B cell (primary cell): Measurements from ENCODE around the gene PCSK6. TPM values are rescaled to one million over a fixed set of nuclear protein-coding genes. Genes with fewer than 3 reads are reported as not detected.

ENCODE experiments used
- ATAC-seq: fragments of 200-7000 bp; cut with Tn5 transposase; one replicate; pipeline ENCODE4 v1.10.0; 2021; ENCODE audit warnings: low read depth, mild to moderate bottlenecking, moderate number of reproducible peaks, moderate library complexity
- CTCF ChIA-PET: fragments of 350-600 bp; sonication (Branson Sonifier 250); formaldehyde crosslinking; loops from one replicate; lab custom pipeline; 2021; ENCODE audit warnings: antibody characterized with exemption, inconsistent platforms; lab: Charles Lee
- POLR2A ChIA-PET: fragments of 350-600 bp; sonication (Branson Sonifier 250); formaldehyde crosslinking; loops from one replicate; lab custom pipeline; 2021; ENCODE audit warnings: antibody characterized with exemption; lab: Charles Lee
- DNase-seq: peaks from one replicate; pipeline ENCODE4 v3.0.0; 2013
- H2AFZ ChIP-seq: 2 replicates; pipeline ENCODE4 v1.6.1; 2012; ENCODE audit warnings: mild to moderate bottlenecking, low read depth, low read length; ENCODE audit not compliant: insufficient read depth, poor library complexity, severe bottlenecking
- H3K27ac ChIP-seq, 2 donors: 1 replicate in 1 of 2; 2 replicates in 1 of 2; pipeline ENCODE4 v1.5.1; 2012 to 2013; ENCODE audit warnings: low read length in 2 of 2, mild to moderate bottlenecking in 2 of 2, moderate library complexity in 1 of 2
- H3K27me3 ChIP-seq, 4 experiments: fragments of 200-600 bp in 1 of 4; sonication (generic) in 1 of 4; replicated peaks in 1 of 4; 1 replicate in 2 of 4; 2 replicates in 2 of 4; pipeline versions ENCODE4 v1.6.1 to v1.7.0; 2013 to 2016; ENCODE audit warnings: low read length in 3 of 4, mild to moderate bottlenecking in 2 of 4, mixed read lengths in 1 of 4, moderate library complexity in 1 of 4; ENCODE audit not compliant: insufficient read depth in 4 of 4, control insufficient read depth in 3 of 4; ENCODE audit errors: control extremely low read depth in 1 of 4
- H3K36me3 ChIP-seq, 2 experiments: replicated peaks in 1 of 2; 1 replicate in 1 of 2; 2 replicates in 1 of 2; pipeline versions ENCODE4 v1.6.1 to v1.7.1; 2013; ENCODE audit warnings: low read length in 1 of 2; ENCODE audit not compliant: insufficient read depth in 2 of 2, control insufficient read depth in 1 of 2; ENCODE audit errors: control extremely low read depth in 1 of 2, extremely low read depth in 1 of 2
- H3K4me1 ChIP-seq, 2 donors: fragments of 200-600 bp in 1 of 2; sonication (generic) in 1 of 2; 1 replicate in 1 of 2; 2 replicates in 1 of 2; pipeline versions ENCODE4 v1.5.1 to v1.6.1; 2013 to 2017; ENCODE audit warnings: low read length in 2 of 2; ENCODE audit not compliant: control insufficient read depth in 2 of 2, insufficient read depth in 2 of 2
- H3K4me2 ChIP-seq: replicated peaks from 2 replicates; pipeline ENCODE3; 2012; ENCODE audit warnings: mild to moderate bottlenecking, low read depth, low read length; ENCODE audit not compliant: poor library complexity, severe bottlenecking
- H3K4me3 ChIP-seq, 5 experiments: fragments of 200-600 bp in 1 of 5; sonication (generic) in 1 of 5; 1 replicate in 3 of 5; 2 replicates in 2 of 5; pipeline versions ENCODE4 v1.5.1 to v1.7.0; 2011 to 2016; ENCODE audit warnings: low read length in 4 of 5, mild to moderate bottlenecking in 4 of 5, low read depth in 2 of 5, control low read depth in 1 of 5, moderate library complexity in 1 of 5; ENCODE audit not compliant: insufficient read depth in 1 of 5; ENCODE audit errors: control extremely low read depth in 1 of 5, extremely low read depth in 1 of 5
- H3K79me2 ChIP-seq: fragments of 200-600 bp; sonication (generic); one replicate; pipeline ENCODE4 v1.6.0; 2016; ENCODE audit warnings: low read length; ENCODE audit not compliant: control insufficient read depth, insufficient read depth
- H3K9ac ChIP-seq: fragments of 200-600 bp; sonication (generic); 2 replicates; pipeline ENCODE4 v1.6.1; 2017; ENCODE audit warnings: mild to moderate bottlenecking, low read length, moderate library complexity
- H3K9me3 ChIP-seq, 3 donors: one replicate each; pipeline versions ENCODE4 v1.6.1 to v1.7.1; 2013; ENCODE audit warnings: low read length in 2 of 3; ENCODE audit not compliant: control insufficient read depth in 2 of 3, insufficient read depth in 1 of 3; ENCODE audit errors: control extremely low read depth in 1 of 3
- H4K20me1 ChIP-seq: 2 replicates; pipeline ENCODE4 v1.6.0; 2012; ENCODE audit warnings: mild to moderate bottlenecking, low read length; ENCODE audit not compliant: insufficient read depth, control insufficient read depth, poor library complexity, severe bottlenecking
- H3K27ac Mint-ChIP-seq: one replicate; pipeline ENCODE4 v1.8.0; 2021; ENCODE audit warnings: mixed read lengths
- H3K27me3 Mint-ChIP-seq: one replicate; pipeline ENCODE4 v1.8.0; 2021; ENCODE audit warnings: mixed read lengths
- H3K4me1 Mint-ChIP-seq: one replicate; pipeline ENCODE4 v1.8.0; 2021; ENCODE audit warnings: mixed read lengths
- H3K4me3 Mint-ChIP-seq: one replicate; pipeline ENCODE4 v1.8.0; 2021; ENCODE audit warnings: mixed read lengths
- H3K9me3 Mint-ChIP-seq: one replicate; pipeline ENCODE4 v1.8.0; 2022; ENCODE audit warnings: mixed read lengths; ENCODE audit not compliant: insufficient read depth
- CTCF ChIP-seq: fragments of 200-600 bp; IDR thresholded peaks from one replicate; pipeline ENCODE4 v1.8.0; 2022; ENCODE audit warnings: antibody characterized with exemption, mild to moderate bottlenecking
- EZH2 ChIP-seq: IDR thresholded peaks from 2 replicates; pipeline ENCODE4 v1.6.1; 2012; ENCODE audit warnings: borderline replicate concordance, low read depth, mild to moderate bottlenecking, moderate library complexity, low read length; ENCODE audit not compliant: insufficient read depth, poor library complexity, severe bottlenecking
- whole genome bisulfite sequencing: methylation state at CpG from one replicate; pipeline ENCODE4 v1.1.5; 2013; ENCODE audit warnings: missing lambda C conversion rate; ENCODE audit not compliant: insufficient coverage; 5-methylcytosine and 5-hydroxymethylcytosine counted together
- intact Hi-C: fragments of 100-400 bp; cut with micrococcal nuclease; formaldehyde crosslinking; loops from one replicate; pipeline ENCODE4 v1.10.0; 2022
- polyA plus RNA-seq: library from polyadenylated mRNA; depleted of rRNA; stranded (reverse); fragments of >200 nt; gene quantifications from 2 replicates; pipeline ENCODE4 v1.2.3, GENCODE V29; 2012
- total RNA-seq, 2 donors: library from RNA; stranded (reverse); fragments of 120-200 nt in 1 of 2; gene quantifications; 1 replicate in 1 of 2; 2 replicates in 1 of 2; pipeline versions ENCODE4 v1.2.3 to v1.2.4, GENCODE V29; 2013 to 2022

The PCSK6 gene
- total and polyA plus RNA-seq, 2 donors (not counting 1 experiment from before 2014, with no cell fraction given) = 0.66 to 1.6 TPM

DNA sequence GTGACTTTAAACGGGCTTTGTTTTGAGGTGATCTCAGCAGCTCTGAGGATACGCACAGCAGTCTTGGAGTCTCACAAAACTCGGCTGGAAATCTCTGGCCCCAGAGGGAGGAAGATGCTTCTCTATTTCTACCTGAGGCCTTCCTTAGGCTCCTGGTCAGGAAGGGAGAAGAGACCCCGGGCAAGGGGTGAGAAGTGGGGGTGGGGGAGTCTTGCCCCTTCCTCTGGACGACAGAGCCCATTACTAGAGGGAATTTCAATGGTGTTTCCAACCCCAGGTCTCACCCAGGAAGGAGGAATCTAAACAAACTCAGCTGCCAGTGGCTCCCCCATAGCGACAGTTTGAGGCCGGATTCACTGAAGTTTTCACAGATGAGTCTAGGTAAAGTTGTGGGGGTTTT, 37.4 kb upstream of the PCSK6 start:
- no peaks in the 10 kb centered on the region for H3K4me1 Mint-ChIP-seq
- H4K20me1 ChIP-seq = no peaks in the 10 kb centered on the region
- no peak overlapping the region for H3K27ac Mint-ChIP-seq
- DNase-seq = no peak
- H3K4me1 ChIP-seq = no peaks in the 10 kb centered on the region
- 86% methylated on average over 3 of the region's 7 CpGs for WGBS
- H3K4me2 ChIP-seq = no peak overlapping the region
- H3K9me3 Mint-ChIP-seq = no peaks in the 10 kb centered on the region
- H3K27ac ChIP-seq = no peak overlapping the region
- H3K27me3 ChIP-seq = peaks cover 0 to 2% (median 0%) of the 10 kb centered on the region in 4 experiments
- H3K79me2 ChIP-seq = no peaks in the 10 kb centered on the region
- no peak overlapping the region for H2AFZ ChIP-seq
- ChIA-PET CTCF (no interaction called here), POLR2A (no interaction called here)
- intact Hi-C loops = no loop called here
- H3K36me3 ChIP-seq = no peaks in the 10 kb centered on the region
- no peak overlapping the region for H3K9ac ChIP-seq
- ATAC-seq = no peak
- H3K27me3 Mint-ChIP-seq = peaks cover 33% of the 10 kb centered on the region
- no peak overlapping the region for H3K4me3 ChIP-seq
- H3K4me3 Mint-ChIP-seq = no peak overlapping the region
- peaks cover 0 to 3% (median 0%) of the 10 kb centered on the region in 3 donors for H3K9me3 ChIP-seq
- no peak for TF ChIP-seq CTCF
- no peak for TF ChIP-seq EZH2

DNA sequence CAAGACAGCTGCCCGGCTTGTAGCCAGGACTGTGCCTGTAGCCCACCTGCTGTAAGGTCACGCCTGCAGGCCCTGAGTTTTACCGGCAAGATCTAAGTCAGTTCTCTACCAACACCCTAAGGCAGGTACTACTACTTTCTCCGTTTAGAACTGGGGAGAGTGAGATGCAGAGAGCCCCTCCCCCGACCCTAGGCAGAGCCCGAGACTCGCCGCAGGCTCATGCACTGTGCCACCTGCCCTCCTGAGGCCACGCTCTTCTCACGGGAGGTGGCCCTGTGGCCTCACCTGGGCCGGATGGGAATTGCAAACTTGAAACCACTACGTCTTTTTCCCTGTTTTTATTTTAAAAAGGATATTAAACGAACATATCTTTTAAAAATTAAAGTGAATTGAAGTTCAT, 36.9 kb upstream of the PCSK6 start:
- Histone ChIP-seq H3K27ac (no peak overlapping the region), H3K79me2 (no peaks in the 10 kb centered on the region), H3K27me3 (peaks cover 0 to 2% (median 0%) of the 10 kb centered on the region in 4 experiments), H3K4me2 (no peak overlapping the region), H2AFZ (no peak overlapping the region), H3K9ac (no peak overlapping the region), H3K36me3 (no peaks in the 10 kb centered on the region), H3K4me3 (no peak overlapping the region), H3K4me1 (no peaks in the 10 kb centered on the region), H4K20me1 (no peaks in the 10 kb centered on the region), H3K9me3 (peaks cover 0 to 3% (median 0%) of the 10 kb centered on the region in 3 donors)
- CTCF ChIA-PET = no interaction called here
- no peak for ATAC-seq
- POLR2A ChIA-PET = no interaction called here
- peaks cover 3% of the 10 kb centered on the region for H3K4me1 Mint-ChIP-seq
- no peaks in the 10 kb centered on the region for H3K9me3 Mint-ChIP-seq
- peaks cover 35% of the 10 kb centered on the region for H3K27me3 Mint-ChIP-seq
- 90% methylated on average over 5 of the region's 13 CpGs for WGBS
- H3K4me3 Mint-ChIP-seq = no peak overlapping the region
- no peak overlapping the region for H3K27ac Mint-ChIP-seq
- DNase-seq = no peak
- TF ChIP-seq CTCF (no peak), EZH2 (no peak)
- intact Hi-C loops = no loop called here
